ENCODE results near the gene MAP3K21.

The MAP3K21 gene

DNA sequence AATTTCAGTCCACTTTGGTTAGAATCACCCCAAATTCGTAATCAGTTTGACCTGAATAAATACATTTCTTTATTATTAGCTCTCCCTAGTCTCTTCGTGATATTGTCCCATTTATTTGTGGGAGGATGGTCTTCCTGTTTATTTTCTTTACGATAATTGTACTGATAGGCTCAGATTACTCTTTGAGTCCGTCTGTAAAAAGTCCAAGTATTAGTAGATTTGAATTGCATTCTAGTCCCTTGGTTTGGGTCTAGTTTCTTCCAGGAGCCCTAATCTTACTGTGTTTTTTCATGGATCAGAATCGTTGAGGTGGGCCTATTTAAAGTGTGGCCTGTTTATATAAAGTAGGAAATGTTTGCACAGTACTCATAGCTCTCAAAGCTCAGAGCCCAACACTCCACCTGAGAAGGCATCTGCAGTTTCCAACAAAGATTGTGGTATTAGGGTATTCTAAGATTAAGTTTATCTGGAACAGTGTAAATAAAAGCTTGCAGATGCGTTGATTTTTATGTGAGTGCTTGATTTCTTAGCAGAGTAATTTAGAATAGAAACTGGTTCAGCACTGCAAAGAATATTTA, 33.1 kb downstream of the MAP3K21 start:
- no peak for DNase-seq

DNA sequence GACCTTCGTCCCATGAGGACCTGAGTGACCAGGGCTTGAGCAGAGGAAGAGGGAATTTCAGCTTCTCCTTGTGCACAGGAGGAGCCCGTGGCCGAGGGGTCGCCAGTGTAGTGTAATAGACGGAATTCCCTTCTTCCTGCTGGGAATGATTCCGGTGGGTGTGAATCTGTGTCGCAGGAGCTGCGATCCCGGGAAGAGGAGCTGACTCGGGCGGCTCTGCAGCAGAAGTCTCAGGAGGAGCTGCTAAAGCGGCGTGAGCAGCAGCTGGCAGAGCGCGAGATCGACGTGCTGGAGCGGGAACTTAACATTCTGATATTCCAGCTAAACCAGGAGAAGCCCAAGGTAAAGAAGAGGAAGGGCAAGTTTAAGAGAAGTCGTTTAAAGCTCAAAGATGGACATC, 34.4 kb downstream of the MAP3K21 start:
- no peak for DNase-seq

DNA sequence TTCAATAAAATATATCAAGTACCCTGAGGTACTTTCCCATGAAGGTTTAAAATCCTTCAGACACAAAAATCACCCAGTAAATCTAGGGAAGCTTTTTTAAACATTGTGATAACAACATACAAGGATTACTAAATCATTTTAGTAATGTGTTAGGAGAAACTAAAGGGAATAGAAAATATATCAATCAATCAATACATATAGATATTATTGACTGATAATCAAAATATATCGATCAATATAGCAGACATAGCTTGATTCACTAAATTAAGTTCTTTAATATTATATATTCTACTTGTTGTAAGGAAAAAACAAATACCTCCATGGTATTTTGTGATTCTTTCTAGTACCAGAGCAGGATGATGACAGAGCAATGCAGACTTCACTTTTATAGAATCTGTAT, 35.2 kb downstream of the MAP3K21 start:
- no peak for DNase-seq

DNA sequence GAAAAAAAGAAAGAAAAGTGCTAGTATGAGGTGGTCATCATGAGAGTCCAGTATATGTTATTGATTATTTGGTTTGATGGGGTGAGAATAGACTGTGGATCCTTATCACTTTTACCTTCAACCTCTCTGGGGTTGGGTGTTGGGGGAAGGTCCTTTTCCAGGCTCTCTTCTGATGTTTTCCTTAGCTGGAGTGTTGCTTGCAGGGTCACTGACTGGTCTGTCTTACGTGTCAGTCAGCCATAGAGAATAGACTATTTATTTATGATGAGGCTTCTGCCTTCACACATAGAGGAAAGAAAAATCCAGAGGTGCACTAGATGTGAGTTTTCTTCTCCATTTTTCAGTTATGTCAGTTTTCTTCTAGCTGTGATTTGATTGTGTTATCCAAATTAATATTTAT, 36.5 kb downstream of the MAP3K21 start:
- no peak for DNase-seq

DNA sequence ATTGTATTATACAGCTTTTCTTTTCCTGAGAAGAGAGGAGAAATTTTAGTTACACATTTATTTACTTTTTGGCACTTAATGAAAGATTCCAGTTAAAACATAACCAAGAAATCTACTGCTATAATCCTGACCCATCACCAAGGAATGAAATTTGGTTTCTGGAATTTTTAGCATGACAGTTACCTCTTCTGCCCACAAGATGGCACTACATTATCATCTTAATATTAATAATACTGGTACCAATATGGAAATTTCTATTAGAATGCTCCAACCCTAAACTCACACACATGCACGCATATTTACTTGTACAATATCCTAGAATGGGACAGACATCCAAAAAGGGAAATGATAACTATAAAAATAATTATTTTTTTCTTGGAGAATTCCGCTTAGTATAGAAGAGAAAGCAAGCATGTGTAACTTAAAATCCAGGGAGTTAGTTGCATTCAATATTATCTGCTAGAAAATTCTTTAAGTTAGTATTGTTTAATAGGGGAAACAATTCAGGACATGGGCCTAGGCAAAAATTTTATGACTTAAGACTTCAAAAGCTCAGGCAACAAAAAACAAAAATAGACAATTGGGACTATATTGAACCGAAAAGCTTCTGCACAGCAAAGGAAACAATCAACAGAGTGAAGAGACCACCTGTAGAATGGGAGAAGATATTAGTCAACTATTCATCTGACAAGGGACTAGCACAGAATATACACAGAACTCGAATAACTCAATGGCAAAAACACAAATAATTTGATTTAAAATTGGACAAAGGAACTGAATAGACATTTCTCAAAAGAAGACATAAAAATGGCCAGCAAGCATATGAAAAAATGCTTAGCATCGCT, 37.4 kb downstream of the MAP3K21 start:
- DNase-seq, result no peak

DNA sequence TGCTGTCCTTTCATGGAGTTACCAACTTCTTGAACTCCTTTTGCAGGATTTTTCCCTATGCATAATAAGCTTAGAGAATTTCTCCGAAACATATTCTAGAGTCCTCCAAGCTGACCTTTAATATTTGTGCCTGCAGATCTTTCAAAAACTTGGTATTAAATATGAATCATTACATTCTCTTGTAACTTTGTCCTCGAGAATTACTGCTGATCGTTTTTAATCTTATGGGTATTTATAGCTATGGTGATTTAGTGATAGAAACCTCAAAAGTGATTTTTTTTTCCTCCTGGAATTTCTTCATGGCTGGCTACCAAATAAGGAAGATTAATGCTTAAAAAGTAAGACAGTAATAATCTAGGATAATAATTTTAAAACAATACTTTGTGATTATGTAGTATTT, 39.1 kb downstream of the MAP3K21 start:
- no peak for DNase-seq

DNA sequence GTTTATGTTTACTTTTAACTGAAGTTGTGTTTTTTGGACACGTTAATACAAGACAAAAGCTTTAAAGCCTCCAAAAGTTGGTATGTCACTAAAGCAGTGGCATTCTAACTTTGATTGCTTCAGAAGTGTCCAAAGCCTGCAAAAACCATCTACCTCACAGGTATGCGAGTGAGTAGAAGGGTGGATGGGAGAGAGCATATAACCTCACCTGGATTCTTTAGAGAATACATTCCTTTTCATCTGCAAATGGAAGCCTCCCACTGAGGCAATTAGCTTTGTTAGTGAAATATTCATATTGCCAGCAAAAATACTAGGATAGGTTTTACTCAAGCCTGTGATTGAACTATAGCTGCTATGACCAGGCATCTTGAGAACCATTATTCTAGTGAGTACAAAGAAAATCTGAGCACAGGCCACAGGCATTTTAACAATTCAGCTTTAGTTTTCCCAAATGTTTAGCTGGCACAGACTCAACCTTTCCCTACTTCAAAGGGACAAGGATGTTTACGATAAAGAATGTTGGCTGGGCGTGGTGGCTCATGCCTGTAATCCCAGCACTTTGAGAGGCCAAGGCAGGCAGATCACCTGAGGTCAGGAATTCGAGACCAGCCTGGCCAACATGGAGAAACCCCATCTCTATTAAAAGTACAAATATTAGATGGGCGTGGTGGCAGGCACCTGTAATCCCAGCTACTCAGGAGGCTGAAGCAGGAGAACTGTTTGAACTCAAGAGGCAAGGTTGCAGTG, 39.7 kb downstream of the MAP3K21 start:
- DNase-seq, result no peak

DNA sequence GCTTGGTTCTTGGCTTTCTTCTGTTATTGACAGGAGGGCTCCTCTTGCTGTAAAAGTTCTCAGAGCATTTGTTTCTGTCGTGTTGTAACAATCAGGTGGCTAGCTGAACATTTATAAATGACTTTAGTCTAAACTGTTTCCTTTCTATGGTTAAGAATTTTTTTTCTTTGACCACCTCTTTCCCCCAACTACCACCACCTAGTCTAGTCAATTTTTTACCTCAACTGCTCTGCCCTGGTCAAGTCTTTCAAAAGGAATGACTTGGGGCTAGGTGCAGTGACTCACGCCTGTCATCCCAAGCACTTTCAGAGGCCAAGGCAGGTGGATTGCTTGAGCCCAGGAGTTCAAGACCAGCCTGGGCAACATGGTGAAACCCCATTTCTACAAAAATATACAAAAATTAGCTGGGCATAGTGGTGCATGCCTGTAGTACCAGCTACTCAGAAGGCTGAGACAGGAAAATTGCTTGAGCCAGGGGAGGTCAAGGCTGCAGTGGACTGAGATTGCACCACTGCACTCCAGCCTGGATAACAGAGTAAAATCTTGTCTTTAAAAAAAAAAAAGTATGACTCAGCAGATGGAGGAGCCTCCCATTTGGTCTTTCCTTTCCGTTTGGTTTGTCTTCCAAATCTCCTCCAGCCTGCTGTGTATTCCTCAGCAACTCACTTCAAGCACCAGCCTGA, 40.7 kb downstream of the MAP3K21 start:
- DNase-seq, result no peak

DNA sequence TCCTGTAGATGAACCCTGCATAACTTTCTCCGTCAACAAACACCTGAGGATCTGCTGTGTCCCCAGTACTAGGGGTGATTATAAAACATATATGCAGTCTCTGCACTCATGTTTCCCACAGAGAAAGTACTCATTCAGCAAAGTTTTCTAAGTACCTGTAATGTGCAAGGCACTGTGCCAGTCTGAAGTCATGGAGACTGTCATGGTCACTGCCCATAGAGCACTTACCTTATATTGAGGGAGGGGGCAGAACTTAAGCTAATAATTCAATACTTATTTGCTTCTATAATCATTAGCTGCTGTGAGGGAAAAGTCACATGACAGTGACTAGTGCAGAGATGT, 41.2 kb downstream of the MAP3K21 start:
- no peak for DNase-seq

DNA sequence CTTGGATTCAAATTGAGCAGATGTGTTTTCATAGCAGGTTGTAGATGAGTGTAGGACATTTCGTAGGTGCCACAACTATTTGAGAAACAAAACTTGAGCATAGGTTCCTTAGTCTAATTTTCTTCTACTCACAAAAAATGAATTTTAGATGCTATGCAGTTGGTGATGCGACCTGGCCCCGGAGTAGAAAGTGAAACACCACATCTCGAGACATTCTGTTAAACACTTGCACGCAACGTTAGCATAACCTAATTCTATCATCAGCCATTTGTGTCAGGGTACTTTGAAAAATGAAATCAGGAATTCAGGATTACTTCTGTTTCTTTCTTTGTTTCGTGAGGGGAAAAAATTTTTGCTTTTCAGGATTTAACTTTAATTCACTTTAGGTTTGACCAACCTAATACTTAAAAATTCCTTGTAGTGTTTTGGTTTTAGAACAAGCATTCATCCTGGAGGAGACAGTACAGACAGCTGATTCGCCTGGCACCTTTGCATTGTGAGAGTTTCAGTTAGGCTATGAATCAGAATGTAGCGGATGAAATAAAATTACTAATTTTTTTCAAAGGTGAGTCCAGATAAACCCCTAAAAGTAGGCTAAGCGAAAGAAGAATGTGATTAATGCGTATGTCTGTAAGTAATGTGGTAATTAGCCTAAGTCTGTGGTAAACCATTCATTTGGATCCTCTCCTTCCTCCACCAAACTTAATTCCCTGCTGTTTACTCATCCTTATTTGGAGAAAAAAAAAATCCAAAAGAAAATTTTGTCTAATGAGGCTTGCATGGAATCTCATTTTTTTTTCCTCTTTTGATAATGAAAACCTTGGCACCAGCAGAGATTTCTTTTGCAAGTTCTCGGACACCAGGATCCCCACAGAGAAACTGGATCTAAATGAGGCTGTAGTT, 44.9 kb downstream of the MAP3K21 start:
- DNase-seq, result no peak

DNA sequence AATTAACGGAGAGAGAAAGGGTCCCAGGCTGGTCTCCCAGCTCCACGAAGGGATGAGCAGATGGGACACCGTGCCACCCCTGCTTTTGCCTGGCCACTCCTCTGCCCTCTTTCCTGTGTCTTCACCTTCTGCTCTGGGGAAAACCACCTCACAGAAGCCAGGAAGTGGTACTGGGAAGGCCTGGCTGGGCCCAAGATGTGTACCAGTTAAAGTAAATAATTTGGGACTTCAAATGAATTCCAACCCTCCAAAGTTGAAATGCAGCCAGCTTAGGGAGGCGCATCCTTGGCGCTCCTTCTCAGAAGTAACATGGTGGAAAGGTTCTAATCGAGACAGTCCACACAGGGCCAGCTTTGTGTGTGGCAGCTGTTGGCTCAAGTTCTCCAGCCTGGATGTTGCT, 45.7 kb downstream of the MAP3K21 start:
- DNase-seq, result no peak

DNA sequence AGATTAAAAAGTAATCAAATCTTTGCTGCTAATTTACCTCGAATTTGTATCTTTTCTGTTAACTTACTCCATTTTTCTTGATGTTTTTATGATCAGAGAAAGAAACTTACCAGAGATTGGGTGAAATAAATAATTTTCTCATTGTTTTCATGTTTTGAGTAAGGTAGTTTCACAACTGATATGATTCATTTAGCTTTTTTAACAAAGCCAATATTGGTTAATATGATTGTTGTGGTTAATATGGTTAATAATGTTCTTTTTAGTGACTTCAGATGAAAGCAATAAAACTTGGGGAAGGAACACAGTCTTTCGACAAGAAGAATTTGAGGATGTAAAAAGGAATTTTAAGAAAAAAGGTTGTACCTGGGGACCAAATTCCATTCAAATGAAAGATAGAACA, 48.1 kb downstream of the MAP3K21 start:
- DNase-seq, result no peak

DNA sequence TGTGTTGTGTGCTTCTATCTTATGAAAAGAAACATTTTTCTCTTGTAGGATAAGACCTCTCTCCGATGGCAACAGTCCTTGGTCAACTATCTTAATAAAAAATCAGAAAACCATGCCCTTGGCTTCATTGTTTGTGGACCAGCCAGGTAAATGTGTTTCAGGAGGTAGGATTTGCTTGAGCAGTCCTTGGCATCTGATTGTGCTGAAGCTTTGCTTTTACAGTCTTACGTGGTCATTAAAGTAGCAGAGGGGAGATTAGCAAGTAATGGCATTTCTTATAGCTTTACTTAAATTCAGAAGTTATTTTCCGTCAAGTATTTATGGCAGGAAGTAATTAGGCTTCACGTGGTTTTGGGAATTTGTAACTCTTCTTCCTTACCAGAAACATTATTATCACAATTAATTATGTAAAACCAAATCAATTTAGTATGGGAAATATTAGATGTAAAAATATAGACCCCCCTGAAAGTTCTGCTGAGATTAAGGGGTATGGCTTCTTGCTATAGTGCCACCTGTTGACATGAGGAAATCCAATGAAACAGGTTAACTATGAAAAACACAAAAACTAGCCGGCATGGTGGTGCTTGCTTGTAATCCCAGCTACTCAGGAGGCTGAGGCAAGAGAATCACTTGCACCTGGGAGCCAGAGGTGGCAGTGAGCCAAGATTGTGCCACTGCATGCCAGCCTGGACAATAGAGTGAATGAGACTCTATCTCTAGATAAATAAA, 49.0 kb downstream of the MAP3K21 start:
- no peak for DNase-seq

DNA sequence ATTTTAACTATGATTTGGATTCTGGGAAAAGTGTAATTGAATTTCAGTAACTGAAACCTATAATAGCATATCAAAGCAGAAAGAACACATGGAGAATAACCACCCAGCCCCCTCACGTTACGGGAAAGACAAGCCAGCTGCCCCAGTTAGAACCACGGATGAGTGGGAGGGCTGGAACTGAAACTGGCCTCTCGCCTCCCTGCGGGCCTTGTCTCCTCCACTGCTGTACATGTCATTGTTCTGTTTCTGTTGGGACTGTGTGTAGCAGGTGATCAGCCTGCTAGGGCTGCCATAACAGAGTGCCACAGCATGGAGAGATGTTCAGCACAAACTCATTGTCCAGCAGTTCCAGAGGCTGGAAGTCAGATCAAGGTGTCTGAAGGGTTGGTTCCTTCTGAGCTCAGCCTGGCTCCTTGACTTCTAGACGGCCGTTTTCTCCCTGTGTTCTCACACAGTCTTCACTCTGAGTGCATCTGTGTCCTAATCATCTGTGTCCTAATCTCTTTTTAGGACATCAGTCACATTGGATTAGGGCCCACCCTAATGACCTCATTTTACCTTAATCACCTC, 52.4 kb downstream of the MAP3K21 start:
- DNase-seq, result no peak

DNA sequence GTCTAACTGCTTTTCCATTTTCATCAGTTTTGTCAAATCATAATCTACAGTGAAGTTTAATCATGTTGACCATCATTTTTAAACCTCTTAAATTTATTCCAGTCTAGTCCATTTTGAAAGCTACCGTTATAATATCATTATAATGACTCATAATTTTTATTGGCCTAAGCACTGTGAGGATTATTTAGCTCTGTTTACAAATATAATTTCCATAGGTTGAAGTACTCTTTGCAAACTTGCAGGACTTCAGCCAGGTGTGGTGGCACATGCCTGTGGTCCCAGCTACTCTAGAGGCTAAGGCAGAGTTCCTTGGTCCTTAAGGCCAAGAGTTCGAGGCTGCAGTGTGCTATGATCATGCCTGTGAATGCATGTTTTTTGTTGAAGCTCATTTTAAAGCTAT, 54.3 kb downstream of the MAP3K21 start:
- DNase-seq, result no peak

DNA sequence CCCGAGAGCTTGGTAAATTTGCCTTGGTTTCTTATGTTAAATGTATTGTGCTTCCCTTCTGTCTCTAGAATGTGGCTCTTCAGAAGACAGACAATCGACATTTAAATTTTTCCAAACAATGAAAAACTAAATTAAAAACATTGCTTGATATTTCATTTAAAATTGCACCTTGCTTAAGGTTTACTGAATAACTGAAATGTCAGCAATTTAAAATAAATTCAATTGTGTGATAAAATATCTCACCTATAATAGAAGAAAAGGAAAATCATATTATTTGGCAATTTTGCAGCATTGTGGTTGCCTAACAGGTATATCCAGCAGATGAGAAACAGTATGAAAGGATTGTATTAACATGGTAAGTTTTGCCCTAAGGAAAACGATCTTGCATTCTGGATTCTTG, 56.5 kb downstream of the MAP3K21 start:
- DNase-seq, result no peak

DNA sequence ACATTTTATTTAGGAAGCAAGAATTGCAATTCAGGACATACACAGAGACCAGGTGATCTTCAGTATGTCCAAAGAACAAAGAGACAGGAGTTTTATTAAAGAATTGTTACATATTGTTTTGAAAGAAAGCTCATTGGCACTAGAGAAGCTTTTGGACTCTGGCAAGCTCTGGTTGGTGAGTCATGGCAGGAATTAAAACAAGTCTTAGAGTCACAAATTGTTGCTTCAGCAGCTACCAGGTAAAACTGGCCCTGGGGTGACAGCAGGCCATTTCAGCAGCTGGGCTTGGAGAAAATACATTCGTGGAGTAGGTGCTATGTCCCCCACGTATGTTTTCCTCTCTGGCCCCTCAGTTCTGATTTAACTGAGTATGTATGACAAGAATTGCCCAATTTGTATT, 58.8 kb downstream of the MAP3K21 start:
- no peak for DNase-seq

DNA sequence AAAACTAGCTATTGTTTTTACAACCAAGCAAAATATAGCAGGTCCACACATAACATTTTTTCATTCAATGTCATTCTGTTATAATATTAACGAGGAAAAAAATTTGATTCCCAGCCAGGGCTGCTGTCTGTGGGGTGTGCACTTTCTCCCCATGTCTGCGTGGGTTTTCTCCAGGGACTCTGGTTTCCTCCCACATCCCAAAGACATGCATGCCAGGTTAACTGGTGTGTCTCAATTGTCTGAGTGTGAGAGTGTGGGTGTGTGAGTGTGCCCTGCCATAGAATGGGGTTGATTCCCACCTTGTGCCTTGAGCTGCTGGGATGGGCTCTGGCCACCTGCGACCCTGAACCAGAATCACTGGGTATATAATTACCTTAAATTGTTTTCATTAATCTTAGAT, 60.1 kb downstream of the MAP3K21 start:
- no peak for DNase-seq

DNA sequence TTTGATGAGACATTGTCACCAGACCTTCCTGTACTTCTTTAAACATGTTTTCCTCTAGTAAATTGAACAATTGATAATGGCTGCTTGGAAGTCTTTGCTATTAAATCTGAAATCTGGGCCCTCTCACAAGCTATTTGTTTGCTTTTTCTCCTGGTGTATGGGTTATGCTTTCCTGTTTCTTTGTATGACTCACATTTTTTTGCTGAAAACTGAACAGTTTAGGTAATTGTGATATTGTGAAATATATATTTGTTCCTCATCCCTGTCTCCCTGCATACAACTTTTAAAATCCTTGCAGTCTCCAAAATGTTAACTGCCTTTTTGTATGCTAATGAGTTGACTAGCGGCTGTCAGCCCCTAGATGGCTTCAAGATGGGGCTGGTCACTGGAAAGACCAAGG, 61.6 kb downstream of the MAP3K21 start:
- DNase-seq, result no peak

DNA sequence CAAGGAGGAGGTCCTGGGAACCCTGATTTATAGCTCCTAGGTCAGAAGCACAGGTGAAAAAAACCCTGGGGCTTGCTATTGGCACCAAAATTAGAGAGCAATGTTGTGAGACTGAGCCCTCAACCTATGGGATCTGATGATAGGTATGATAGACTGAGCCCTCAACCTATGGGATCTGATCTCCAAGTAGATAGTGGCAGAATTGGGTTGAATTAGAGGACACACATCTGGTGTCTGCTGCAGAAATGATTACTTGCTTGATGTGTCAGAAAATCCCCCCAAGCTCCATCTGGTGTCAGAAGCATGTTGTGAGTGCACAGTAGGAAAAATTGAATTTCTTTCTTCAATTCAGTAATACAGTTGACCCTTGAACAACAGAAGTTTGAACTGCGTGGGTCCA, 62.4 kb downstream of the MAP3K21 start:
- DNase-seq, result no peak

All from activated CD4-positive, alpha-beta T cell treated with anti-CD3 and anti-CD28 coated beads for 1 hour (primary cell).